GM08714 (cell line): ENCODE results near the gene AMPD1.

Experiments used
- H3K4me3 ChIP-seq: fragments of 200-500 bp; sonication (Bioruptor generic); 2 replicates; pipeline ENCODE4 v1.5.1; 2014; ENCODE audit warnings: mild to moderate bottlenecking, low read length, inconsistent platforms
- ZNF274 ChIP-seq: IDR thresholded peaks from 2 replicates; pipeline ENCODE4 v1.6.1; 2012; ENCODE audit warnings: mild to moderate bottlenecking, low read depth, low read length

The AMPD1 gene

GRCh38 chr1:114627107-114627506 is 68.2 kb downstream of the AMPD1 start:
- H3K4me3 ChIP-seq = no peak overlapping the region
- no peak for TF ChIP-seq ZNF274

DNA sequence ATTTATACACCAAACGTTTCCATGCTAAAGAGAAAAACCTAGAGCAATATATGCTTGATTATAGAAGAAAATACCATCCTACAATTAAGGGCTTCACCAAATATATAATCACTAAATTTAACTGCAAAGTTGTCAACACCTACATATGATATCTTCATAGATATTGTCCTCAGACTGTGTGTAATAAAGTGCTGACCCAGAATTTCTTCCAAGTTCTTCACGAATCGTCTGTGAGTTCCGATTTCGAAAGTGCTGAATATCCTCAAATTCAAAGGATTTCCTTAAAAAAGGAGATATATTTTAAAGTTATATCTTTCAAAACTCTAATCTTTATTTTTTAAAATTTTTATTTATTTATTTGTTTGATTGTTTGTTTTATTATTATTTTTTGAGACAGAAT is 72.0 kb downstream of the AMPD1 start:
- TF ChIP-seq ZNF274 = no peak
- H3K4me3 ChIP-seq = no peak overlapping the region
